PC-3 (cell line): Measurements from ENCODE around the gene ZIC2.

Experiments
- EZH2 ChIP-seq: fragments of 300-600 bp; sonication (generic); IDR thresholded peaks from one replicate; pipeline ENCODE4 v1.6.1; 2017; ENCODE audit warnings: antibody characterized with exemption, mild to moderate bottlenecking, low read length; ENCODE audit not compliant: unreplicated experiment
- EZH2phosphoT487 ChIP-seq: fragments of 300-600 bp; sonication (generic); IDR thresholded peaks from 2 replicates; pipeline ENCODE4 v1.6.1; 2018; ENCODE audit warnings: mild to moderate bottlenecking, antibody characterized with exemption, low read length, borderline replicate concordance
- TF ChIP-seq, protein P1 (sequence below): fragments of 300-600 bp; sonication (generic); conservative IDR thresholded peaks from 2 replicates; pipeline ENCODE4 v1.5.1; 2017; ENCODE audit warnings: antibody characterized with exemption, low read depth, mild to moderate bottlenecking, low read length

DNA sequence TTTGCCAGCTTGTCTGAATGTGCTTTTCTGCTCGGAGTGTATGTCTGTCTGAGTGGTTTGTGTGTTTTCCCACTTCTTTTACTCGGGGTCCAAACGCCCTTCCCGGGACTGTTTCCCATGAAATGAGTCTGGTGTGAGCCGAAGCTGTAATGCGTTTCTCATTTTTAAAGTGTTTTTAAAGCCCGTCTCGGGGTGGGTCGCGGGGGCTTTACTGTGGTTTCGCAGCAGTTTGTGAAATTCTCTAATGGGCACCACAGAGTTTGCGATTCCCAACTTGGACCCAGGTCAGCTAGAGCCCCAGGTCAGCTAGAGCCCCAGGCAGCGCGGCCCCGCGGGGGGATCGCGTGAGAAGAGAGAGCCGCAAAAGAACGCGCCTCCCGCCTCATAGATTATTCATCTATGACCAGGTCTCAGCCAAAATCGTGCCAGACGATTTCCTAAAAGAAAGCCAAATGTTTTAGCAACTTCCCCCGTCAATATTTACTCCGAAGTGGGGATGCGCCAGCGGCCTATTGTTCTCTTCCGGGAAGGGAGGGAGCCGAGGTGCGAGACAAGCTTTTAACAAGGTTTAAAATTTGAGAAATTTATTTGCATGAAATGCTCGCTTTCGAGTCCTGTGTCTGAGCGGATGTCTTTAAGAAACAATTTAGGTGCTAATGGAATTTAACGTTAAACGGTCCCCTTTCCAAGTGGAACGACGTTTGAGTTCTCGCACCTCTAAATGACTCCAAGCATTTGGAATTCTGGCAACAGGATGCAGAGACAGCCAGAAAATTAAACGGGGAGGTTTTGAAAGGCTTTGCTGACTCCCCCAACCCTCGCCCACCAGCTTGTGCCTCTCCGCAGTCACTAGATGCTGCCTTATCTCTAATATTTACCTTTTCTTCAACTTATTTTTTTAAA is 2.2 kb downstream of the ZIC2 start:
- TF ChIP-seq, protein P1, sequence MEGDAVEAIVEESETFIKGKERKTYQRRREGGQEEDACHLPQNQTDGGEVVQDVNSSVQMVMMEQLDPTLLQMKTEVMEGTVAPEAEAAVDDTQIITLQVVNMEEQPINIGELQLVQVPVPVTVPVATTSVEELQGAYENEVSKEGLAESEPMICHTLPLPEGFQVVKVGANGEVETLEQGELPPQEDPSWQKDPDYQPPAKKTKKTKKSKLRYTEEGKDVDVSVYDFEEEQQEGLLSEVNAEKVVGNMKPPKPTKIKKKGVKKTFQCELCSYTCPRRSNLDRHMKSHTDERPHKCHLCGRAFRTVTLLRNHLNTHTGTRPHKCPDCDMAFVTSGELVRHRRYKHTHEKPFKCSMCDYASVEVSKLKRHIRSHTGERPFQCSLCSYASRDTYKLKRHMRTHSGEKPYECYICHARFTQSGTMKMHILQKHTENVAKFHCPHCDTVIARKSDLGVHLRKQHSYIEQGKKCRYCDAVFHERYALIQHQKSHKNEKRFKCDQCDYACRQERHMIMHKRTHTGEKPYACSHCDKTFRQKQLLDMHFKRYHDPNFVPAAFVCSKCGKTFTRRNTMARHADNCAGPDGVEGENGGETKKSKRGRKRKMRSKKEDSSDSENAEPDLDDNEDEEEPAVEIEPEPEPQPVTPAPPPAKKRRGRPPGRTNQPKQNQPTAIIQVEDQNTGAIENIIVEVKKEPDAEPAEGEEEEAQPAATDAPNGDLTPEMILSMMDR, result no peak
- TF ChIP-seq EZH2phosphoT487 (no peak; the same call in 1 of the 2 replicates), EZH2 (no peak)
